H9 (cell line): ENCODE data around the gene TMEM80. TPM values are rescaled to one million over a fixed set of nuclear protein-coding genes. Genes with fewer than 3 reads are reported as not detected.
A peak's percentile ranks its signal among the peaks of the same experiment; 100 is the strongest.

Experiments used
- DNase-seq: peaks from one replicate; pipeline ENCODE4 v3.0.0-alpha.2; 2017
- H2AFZ ChIP-seq: one replicate; pipeline ENCODE4 v1.6.1; 2013; ENCODE audit warnings: mild to moderate bottlenecking, low read length, control low read depth, moderate library complexity
- H2AK5ac ChIP-seq: 2 replicates; pipeline ENCODE4 v1.6.1; 2013; ENCODE audit warnings: low read length, control low read depth, mixed read lengths; ENCODE audit not compliant: insufficient read length
- H2BK120ac ChIP-seq: one replicate; pipeline ENCODE4 v1.6.1; 2013; ENCODE audit warnings: low read depth, mild to moderate bottlenecking, low read length, control low read depth, inconsistent platforms; ENCODE audit not compliant: poor library complexity, severe bottlenecking
- H2BK12ac ChIP-seq: 2 replicates; pipeline ENCODE4 v1.6.1; 2013; ENCODE audit warnings: low read length, control low read depth, mixed read lengths, low read depth; ENCODE audit not compliant: insufficient read length
- H2BK15ac ChIP-seq: 2 replicates; pipeline ENCODE4 v1.6.1; 2013; ENCODE audit warnings: low read depth, low read length, control low read depth
- H2BK20ac ChIP-seq: one replicate; pipeline ENCODE4 v1.6.1; 2013; ENCODE audit warnings: low read depth, mild to moderate bottlenecking, low read length, control low read depth, inconsistent platforms; ENCODE audit not compliant: poor library complexity, severe bottlenecking
- H2BK5ac ChIP-seq: 2 replicates; pipeline ENCODE4 v1.6.1; 2013; ENCODE audit warnings: low read length, control low read depth, mixed read lengths; ENCODE audit not compliant: insufficient read length
- H3K14ac ChIP-seq: 2 replicates; pipeline ENCODE4 v1.6.1; 2013; ENCODE audit warnings: low read length, control low read depth; ENCODE audit not compliant: insufficient read depth
- H3K18ac ChIP-seq: 2 replicates; pipeline ENCODE4 v1.6.1; 2013; ENCODE audit warnings: low read depth, mild to moderate bottlenecking, mixed read lengths, low read length, control low read depth; ENCODE audit not compliant: insufficient read length
- H3K23ac ChIP-seq: 2 replicates; pipeline ENCODE4 v1.6.1; 2013; ENCODE audit warnings: low read length, control low read depth, mixed read lengths, low read depth; ENCODE audit not compliant: insufficient read length
- H3K23me2 ChIP-seq: 2 replicates; pipeline ENCODE4 v1.6.1; 2013; ENCODE audit warnings: low read depth, mild to moderate bottlenecking, mixed read lengths, low read length, control low read depth; ENCODE audit not compliant: insufficient read length, poor library complexity, severe bottlenecking
- H3K27ac ChIP-seq: 2 replicates; pipeline ENCODE4 v1.5.1; 2013; ENCODE audit warnings: low read length, control low read depth, mixed read lengths, low read depth; ENCODE audit not compliant: insufficient read length
- H3K27me3 ChIP-seq: 2 replicates; pipeline ENCODE4 v1.6.1; 2013; ENCODE audit warnings: low read length, control low read depth, inconsistent platforms; ENCODE audit not compliant: insufficient read depth
- H3K4ac ChIP-seq: 2 replicates; pipeline ENCODE4 v1.6.1; 2013; ENCODE audit warnings: low read depth, mild to moderate bottlenecking, control low read depth, inconsistent platforms, low read length, moderate library complexity
- H3K4me1 ChIP-seq: 2 replicates; pipeline ENCODE4 v1.6.1; 2013; ENCODE audit warnings: low read length, control low read depth, inconsistent platforms; ENCODE audit not compliant: insufficient read depth
- H3K4me2 ChIP-seq: 2 replicates; pipeline ENCODE4 v1.6.1; 2013; ENCODE audit warnings: low read length, control low read depth, mixed read lengths; ENCODE audit not compliant: insufficient read length, insufficient read depth
- H3K56ac ChIP-seq: 2 replicates; pipeline ENCODE4 v1.6.1; 2013; ENCODE audit warnings: low read depth, mild to moderate bottlenecking, mixed read lengths, low read length, control low read depth; ENCODE audit not compliant: insufficient read length
- H3K79me1 ChIP-seq: 2 replicates; pipeline ENCODE4 v1.6.1; 2013; ENCODE audit warnings: low read depth, mild to moderate bottlenecking, moderate library complexity, low read length, control low read depth, inconsistent platforms; ENCODE audit not compliant: insufficient read depth, poor library complexity, severe bottlenecking
- H3K79me2 ChIP-seq: 2 replicates; pipeline ENCODE4 v1.6.1; 2013; ENCODE audit warnings: low read length, control low read depth, inconsistent platforms; ENCODE audit not compliant: insufficient read depth
- H3K9ac ChIP-seq: 2 replicates; pipeline ENCODE4 v1.6.1; 2013; ENCODE audit warnings: low read length, control low read depth, mixed read lengths; ENCODE audit not compliant: insufficient read length; ENCODE audit errors: extremely low read depth
- H3K9me3 ChIP-seq: one replicate; pipeline ENCODE4 v1.6.1; 2013; ENCODE audit warnings: low read depth, low read length, inconsistent platforms; ENCODE audit not compliant: control insufficient read depth
- H3T11ph ChIP-seq: one replicate; pipeline ENCODE4 v1.6.1; 2013; ENCODE audit warnings: mild to moderate bottlenecking, low read length, control low read depth, inconsistent platforms
- H4K20me1 ChIP-seq: one replicate; pipeline ENCODE4 v1.6.1; 2013; ENCODE audit not compliant: control insufficient read depth, insufficient read length, insufficient read depth
- H4K5ac ChIP-seq: 2 replicates; pipeline ENCODE4 v1.6.1; 2013; ENCODE audit warnings: low read depth, mild to moderate bottlenecking, mixed read lengths, low read length, control low read depth; ENCODE audit not compliant: insufficient read length
- H4K8ac ChIP-seq: replicated peaks from 2 replicates; pipeline ENCODE4 v1.6.1; 2013; ENCODE audit warnings: low read length, control low read depth, mixed read lengths, low read depth; ENCODE audit not compliant: insufficient read length
- H4K91ac ChIP-seq: 2 replicates; pipeline ENCODE4 v1.6.1; 2013; ENCODE audit warnings: low read depth, mild to moderate bottlenecking, moderate library complexity, mixed read lengths, low read length, control low read depth; ENCODE audit not compliant: insufficient read length
- H3K27ac Mint-ChIP-seq, 3 experiments: 2 replicates in 2 of 3; 3 replicates in 1 of 3; pipeline ENCODE4 v1.8.0; 2020 to 2021; ENCODE audit warnings: mixed read lengths in 3 of 3, mild to moderate bottlenecking in 1 of 3, moderate library complexity in 1 of 3
- H3K27me3 Mint-ChIP-seq: 2 replicates; pipeline ENCODE4 v1.8.0; 2021; ENCODE audit warnings: low read depth, mild to moderate bottlenecking, moderate library complexity, mixed read lengths
- H3K36me3 Mint-ChIP-seq, 3 experiments: 2 replicates in 2 of 3; 3 replicates in 1 of 3; pipeline ENCODE4 v1.8.0; 2020 to 2021; ENCODE audit warnings: low read depth in 3 of 3, mixed read lengths in 3 of 3; ENCODE audit not compliant: insufficient read depth in 1 of 3
- H3K4me1 Mint-ChIP-seq, 2 experiments: 2 replicates each; pipeline ENCODE4 v1.8.0; 2020; ENCODE audit warnings: mixed read lengths in 2 of 2
- H3K4me3 Mint-ChIP-seq, 2 experiments: 2 replicates in 1 of 2; 3 replicates in 1 of 2; pipeline ENCODE4 v1.8.0; 2020 to 2021; ENCODE audit warnings: mild to moderate bottlenecking in 2 of 2, mixed read lengths in 2 of 2, moderate library complexity in 1 of 2
- H3K9me3 Mint-ChIP-seq, 2 experiments: 2 replicates in 1 of 2; 3 replicates in 1 of 2; pipeline ENCODE4 v1.8.0; 2020; ENCODE audit warnings: mild to moderate bottlenecking in 2 of 2, mixed read lengths in 2 of 2, moderate library complexity in 1 of 2
- WGBS: extraction: QIAGEN DNeasy Blood & Tissue Kit; methylation state at CpG from one replicate; pipeline ENCODE4 v1.1.7; 2013; ENCODE audit warnings: missing lambda C conversion rate, low lambda C conversion rate, mixed read lengths; ENCODE audit not compliant: insufficient read length; ENCODE audit errors: extremely low coverage; 5-methylcytosine and 5-hydroxymethylcytosine counted together
- total RNA-seq: library from RNA; stranded (reverse); gene quantifications from 2 replicates; pipeline ENCODE4 v1.2.1, GENCODE V29; 2021
- TF ChIP-seq, protein P1 (sequence below): fragments of 200-600 bp; sonication (generic); conservative IDR thresholded peaks from 3 replicates; pipeline ENCODE4 v1.8.0; 2021; ENCODE audit warnings: antibody characterized with exemption, mild to moderate bottlenecking

The TMEM80 gene
- total RNA-seq, 1 experiment from 2014 or later: 23.6 TPM

DNA sequence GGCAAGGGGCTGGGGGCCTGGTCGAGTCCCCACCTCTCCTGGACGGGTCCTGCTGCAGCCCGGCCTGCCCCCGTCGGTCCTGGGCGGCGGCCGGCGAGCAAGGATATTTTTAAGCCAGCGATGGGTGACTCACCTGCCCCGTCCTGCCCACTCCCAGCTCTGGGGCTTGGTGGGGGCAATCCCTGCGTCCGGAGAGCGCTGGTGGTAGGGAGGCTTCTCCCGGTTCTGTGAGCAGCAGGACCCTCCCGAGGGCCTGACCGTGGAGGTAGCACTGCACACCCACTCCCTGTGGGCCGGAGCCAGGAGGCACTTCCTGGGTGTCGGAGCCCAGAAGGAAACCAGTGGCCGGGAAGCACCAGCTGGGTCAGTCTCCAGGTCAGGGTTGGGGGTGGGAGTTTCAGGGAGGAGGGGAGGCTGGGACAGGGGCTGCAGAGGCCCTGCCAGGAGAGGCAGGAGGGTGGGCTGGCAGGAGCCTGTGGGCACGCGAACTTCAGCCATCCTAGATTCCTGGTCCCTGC lies 10.9 kb downstream of the TMEM80 start:
- Histone ChIP-seq H3K4me2 (peak overlapping the region; percentile 33), H4K8ac (no peak overlapping the region), H3K14ac (no peak overlapping the region), H3K9me3 (no peaks in the 10 kb centered on the region), H3K18ac (no peak overlapping the region), H3K27ac (no peak overlapping the region), H2BK20ac (no peak overlapping the region), H3K79me1 (no peaks in the 10 kb centered on the region), H3K4me1 (peaks cover 5% of the 10 kb centered on the region; the same call in 1 of the 2 replicates), H4K91ac (no peak overlapping the region), H4K20me1 (no peaks in the 10 kb centered on the region), H2BK120ac (no peak overlapping the region), H2AK5ac (no peak overlapping the region), H2BK15ac (no peak overlapping the region), H4K5ac (no peak overlapping the region), H3K79me2 (no peaks in the 10 kb centered on the region), H3K56ac (no peak overlapping the region), H3K9ac (no peak overlapping the region), H2BK5ac (no peak overlapping the region), H3K27me3 (no peaks in the 10 kb centered on the region), H2BK12ac (no peak overlapping the region), H3K23me2 (peaks cover 3% of the 10 kb centered on the region), H2AFZ (no peak overlapping the region), H3T11ph (no peak overlapping the region), H3K23ac (no peak overlapping the region), H3K4ac (no peak overlapping the region)
- WGBS: no CpG with 5 or more reads among the region's 22 CpGs
- Mint-ChIP-seq H3K27ac (no peak overlapping the region), H3K36me3 (peaks cover 0 to 10% (median 4%) of the 10 kb centered on the region in 3 experiments; a peak in 2 of 7 replicates), H3K9me3 (no peaks in the 10 kb centered on the region), H3K27me3 (no peaks in the 10 kb centered on the region), H3K4me1 (peaks cover 15 to 33% of the 10 kb centered on the region in 2 experiments), H3K4me3 (peak overlapping the region; percentile 68 to 71; a peak in 4 of 5 replicates)
- peak; percentile 44 for DNase-seq
- TF ChIP-seq, protein P1, sequence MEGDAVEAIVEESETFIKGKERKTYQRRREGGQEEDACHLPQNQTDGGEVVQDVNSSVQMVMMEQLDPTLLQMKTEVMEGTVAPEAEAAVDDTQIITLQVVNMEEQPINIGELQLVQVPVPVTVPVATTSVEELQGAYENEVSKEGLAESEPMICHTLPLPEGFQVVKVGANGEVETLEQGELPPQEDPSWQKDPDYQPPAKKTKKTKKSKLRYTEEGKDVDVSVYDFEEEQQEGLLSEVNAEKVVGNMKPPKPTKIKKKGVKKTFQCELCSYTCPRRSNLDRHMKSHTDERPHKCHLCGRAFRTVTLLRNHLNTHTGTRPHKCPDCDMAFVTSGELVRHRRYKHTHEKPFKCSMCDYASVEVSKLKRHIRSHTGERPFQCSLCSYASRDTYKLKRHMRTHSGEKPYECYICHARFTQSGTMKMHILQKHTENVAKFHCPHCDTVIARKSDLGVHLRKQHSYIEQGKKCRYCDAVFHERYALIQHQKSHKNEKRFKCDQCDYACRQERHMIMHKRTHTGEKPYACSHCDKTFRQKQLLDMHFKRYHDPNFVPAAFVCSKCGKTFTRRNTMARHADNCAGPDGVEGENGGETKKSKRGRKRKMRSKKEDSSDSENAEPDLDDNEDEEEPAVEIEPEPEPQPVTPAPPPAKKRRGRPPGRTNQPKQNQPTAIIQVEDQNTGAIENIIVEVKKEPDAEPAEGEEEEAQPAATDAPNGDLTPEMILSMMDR: no peak
